Neuronal stem cell (in vitro differentiated cells): ENCODE data around the gene MAPK1.
"Not testable (repeated sequence)": the region's sequence is repeated elsewhere in the genome, so short reads cannot be mapped to it uniquely, and the experiment has no call there.

ENCODE experiments used
- DNase-seq: peaks from one replicate; pipeline ENCODE4 v3.0.0-alpha.2; 2013; ENCODE audit warnings: low spot score
- H2AFZ ChIP-seq: one replicate; pipeline ENCODE4 v1.6.1; 2013; ENCODE audit warnings: mild to moderate bottlenecking, low read length, inconsistent platforms
- H2AK5ac ChIP-seq: 2 replicates; pipeline ENCODE4 v1.6.1; 2013; ENCODE audit warnings: low read depth, mild to moderate bottlenecking, inconsistent platforms, low read length, moderate library complexity, mixed read lengths
- H2BK120ac ChIP-seq: 2 replicates; pipeline ENCODE4 v1.6.1; 2013; ENCODE audit warnings: low read depth, mild to moderate bottlenecking, inconsistent platforms, low read length, moderate library complexity, mixed read lengths
- H2BK12ac ChIP-seq: one replicate; pipeline ENCODE4 v1.6.1; 2013; ENCODE audit warnings: low read length, inconsistent platforms
- H2BK15ac ChIP-seq: 2 replicates; pipeline ENCODE4 v1.6.1; 2013; ENCODE audit warnings: mild to moderate bottlenecking, low read length, inconsistent platforms, mixed read lengths
- H2BK5ac ChIP-seq: one replicate; pipeline ENCODE4 v1.6.1; 2013; ENCODE audit warnings: inconsistent platforms, mild to moderate bottlenecking, low read length, moderate library complexity
- H3K14ac ChIP-seq: one replicate; pipeline ENCODE4 v1.6.1; 2013; ENCODE audit warnings: low read length, inconsistent platforms
- H3K18ac ChIP-seq: 2 replicates; pipeline ENCODE4 v1.6.1; 2013; ENCODE audit warnings: low read length, inconsistent platforms
- H3K23ac ChIP-seq: 2 replicates; pipeline ENCODE4 v1.6.1; 2013; ENCODE audit warnings: low read depth, mild to moderate bottlenecking, mixed read lengths, low read length, inconsistent platforms; ENCODE audit not compliant: poor library complexity
- H3K27ac ChIP-seq: replicated peaks from 3 replicates; pipeline ENCODE4 v1.5.1; 2013; ENCODE audit warnings: low read length, inconsistent platforms
- H3K27me3 ChIP-seq, 3 experiments: 2 replicates each; pipeline ENCODE4 v1.6.1; 2013; ENCODE audit warnings: low read length in 3 of 3, mild to moderate bottlenecking in 2 of 3, inconsistent platforms in 1 of 3, low read depth in 1 of 3, mixed read lengths in 1 of 3, moderate library complexity in 1 of 3; ENCODE audit not compliant: control insufficient read depth in 3 of 3, insufficient read depth in 3 of 3
- H3K36me3 ChIP-seq, 2 donors: replicated peaks in 1 of 2; 2 replicates each; pipeline ENCODE4 v1.6.1; 2013; ENCODE audit warnings: low read length in 2 of 2; ENCODE audit not compliant: control insufficient read depth in 2 of 2, insufficient read depth in 2 of 2
- H3K4ac ChIP-seq: 2 replicates; pipeline ENCODE4 v1.6.1; 2013; ENCODE audit warnings: inconsistent platforms, mild to moderate bottlenecking, low read length, moderate library complexity
- H3K4me1 ChIP-seq, 2 donors: 1 replicate in 1 of 2; 2 replicates in 1 of 2; pipeline ENCODE4 v1.6.1; 2013; ENCODE audit warnings: low read length in 2 of 2, low read depth in 1 of 2; ENCODE audit not compliant: control insufficient read depth in 2 of 2, insufficient read depth in 1 of 2
- H3K4me2 ChIP-seq: one replicate; pipeline ENCODE4 v1.6.1; 2013; ENCODE audit warnings: mild to moderate bottlenecking, low read length, inconsistent platforms; ENCODE audit not compliant: insufficient read depth, poor library complexity, severe bottlenecking
- H3K4me3 ChIP-seq, 2 donors: 2 replicates each; pipeline ENCODE4 v1.5.1; 2013; ENCODE audit warnings: low read length in 2 of 2, mild to moderate bottlenecking in 2 of 2, inconsistent platforms in 1 of 2, moderate library complexity in 1 of 2
- H3K79me1 ChIP-seq: one replicate; pipeline ENCODE4 v1.6.1; 2013; ENCODE audit warnings: low read depth, mild to moderate bottlenecking, inconsistent platforms, low read length, moderate library complexity
- H3K9ac ChIP-seq: one replicate; pipeline ENCODE4 v1.6.1; 2013; ENCODE audit warnings: mild to moderate bottlenecking, low read depth, low read length, inconsistent platforms; ENCODE audit not compliant: poor library complexity
- H3K9me3 ChIP-seq, 2 donors: replicated peaks in 1 of 2; 2 replicates each; pipeline versions ENCODE3 to v1.6.1; 2013; ENCODE audit warnings: low read length in 2 of 2, mild to moderate bottlenecking in 2 of 2, inconsistent platforms in 1 of 2, low read depth in 1 of 2, mixed read lengths in 1 of 2, moderate library complexity in 1 of 2; ENCODE audit not compliant: control insufficient read depth in 2 of 2, insufficient read depth in 1 of 2
- H4K8ac ChIP-seq: one replicate; pipeline ENCODE4 v1.6.1; 2013; ENCODE audit warnings: low read depth, mild to moderate bottlenecking, inconsistent platforms, low read length, moderate library complexity
- H4K91ac ChIP-seq: one replicate; pipeline ENCODE4 v1.6.1; 2013; ENCODE audit warnings: low read length, low read depth, mild to moderate bottlenecking, inconsistent platforms; ENCODE audit not compliant: poor library complexity
- WGBS, 2 donors: extraction: QIAGEN DNeasy Blood & Tissue Kit; methylation state at CpG; one replicate each; pipeline ENCODE4 v1.1.7; 2013; ENCODE audit warnings: missing lambda C conversion rate in 2 of 2, mixed read lengths in 1 of 2; ENCODE audit not compliant: insufficient read length in 2 of 2, insufficient replicate concordance in 1 of 2; ENCODE audit errors: extremely low coverage in 2 of 2; 5-methylcytosine and 5-hydroxymethylcytosine counted together

The MAPK1 gene

GRCh38 chr22:21828268-21828638 lies 39.2 kb downstream of the MAPK1 start:
- H3K9me3 ChIP-seq, result peaks cover 0 to 3% of the 10 kb centered on the region in 2 donors
- H3K14ac ChIP-seq, result no peak overlapping the region
- no peak overlapping the region for H2AFZ ChIP-seq
- no peak overlapping the region for H2AK5ac ChIP-seq
- no peak overlapping the region for H3K9ac ChIP-seq
- peaks cover 0 to 12% of the 10 kb centered on the region in 2 donors for H3K36me3 ChIP-seq
- peaks cover 4% of the 10 kb centered on the region for H3K79me1 ChIP-seq
- no peak overlapping the region for H4K91ac ChIP-seq
- no peak overlapping the region for H3K18ac ChIP-seq
- H2BK5ac ChIP-seq, result no peak overlapping the region
- H2BK15ac ChIP-seq, result no peak overlapping the region
- no peak overlapping the region for H3K4me3 ChIP-seq
- H3K4ac ChIP-seq, result no peak overlapping the region
- no peak overlapping the region for H3K4me2 ChIP-seq
- H3K23ac ChIP-seq, result no peak overlapping the region
- no peak for DNase-seq
- H3K27ac ChIP-seq, result no peak overlapping the region
- no peak overlapping the region for H2BK12ac ChIP-seq
- H2BK120ac ChIP-seq, result no peak overlapping the region
- WGBS, 2 donors, result no CpG with 5 or more reads among the region's 4 CpGs
- H4K8ac ChIP-seq, result no peak overlapping the region
- H3K4me1 ChIP-seq, result no peaks in the 10 kb centered on the region
- H3K27me3 ChIP-seq, result no peaks in the 10 kb centered on the region

- H3K27me3 ChIP-seq, result no peaks in the 10 kb centered on the region
- peaks cover 0 to 7% of the 10 kb centered on the region in 2 donors for H3K36me3 ChIP-seq
- no CpG with 5 or more reads among the region's 3 CpGs for WGBS, 2 donors
- no peak overlapping the region for H4K8ac ChIP-seq
- H2BK12ac ChIP-seq, result no peak overlapping the region
- H4K91ac ChIP-seq, result no peak overlapping the region
- H2BK120ac ChIP-seq, result no peak overlapping the region
- H3K4me2 ChIP-seq, result no peak overlapping the region
- no peak overlapping the region for H3K14ac ChIP-seq
- no peak overlapping the region for H3K4ac ChIP-seq
- H2AFZ ChIP-seq, result no peak overlapping the region
- no peak overlapping the region for H2BK5ac ChIP-seq
- H3K4me3 ChIP-seq, result no peak overlapping the region
- no peak overlapping the region for H3K23ac ChIP-seq
- H3K9ac ChIP-seq, result no peak overlapping the region
- H2AK5ac ChIP-seq, result no peak overlapping the region
- H2BK15ac ChIP-seq, result no peak overlapping the region
- H3K18ac ChIP-seq, result no peak overlapping the region
- H3K79me1 ChIP-seq, result peaks cover 4% of the 10 kb centered on the region
- no peak for DNase-seq
- no peak overlapping the region for H3K27ac ChIP-seq
- H3K4me1 ChIP-seq, result no peaks in the 10 kb centered on the region
- H3K9me3 ChIP-seq, result peaks cover 0 to 3% of the 10 kb centered on the region in 2 donors
These were observed 39.7 kb downstream of the MAPK1 start for GRCh38 chr22:21827628-21828267.

GRCh38 chr22:21826204-21826603 lies 41.2 kb downstream of the MAPK1 start:
- no CpG with 5 or more reads among the region's 7 CpGs for WGBS, 2 donors
- peaks cover 0 to 3% of the 10 kb centered on the region in 2 donors for H3K9me3 ChIP-seq
- no peak overlapping the region for H2AFZ ChIP-seq
- H3K14ac ChIP-seq, result no peak overlapping the region
- H4K91ac ChIP-seq, result no peak overlapping the region
- H2AK5ac ChIP-seq, result no peak overlapping the region
- H3K9ac ChIP-seq, result no peak overlapping the region
- H3K27me3 ChIP-seq, result no peaks in the 10 kb centered on the region
- H3K27ac ChIP-seq, result no peak overlapping the region
- no peak overlapping the region for H3K4me2 ChIP-seq
- peaks cover 1% of the 10 kb centered on the region for H3K79me1 ChIP-seq
- H3K4me1 ChIP-seq, result no peaks in the 10 kb centered on the region
- no peak overlapping the region for H3K4me3 ChIP-seq
- H3K36me3 ChIP-seq, result peaks cover 0 to 5% of the 10 kb centered on the region in 2 donors
- H2BK15ac ChIP-seq, result no peak overlapping the region
- no peak overlapping the region for H4K8ac ChIP-seq
- no peak overlapping the region for H3K4ac ChIP-seq
- no peak overlapping the region for H2BK5ac ChIP-seq
- no peak overlapping the region for H3K23ac ChIP-seq
- no peak for DNase-seq
- H2BK120ac ChIP-seq, result no peak overlapping the region
- no peak overlapping the region for H2BK12ac ChIP-seq
- no peak overlapping the region for H3K18ac ChIP-seq

- not testable (repeated sequence) for H3K4me3 ChIP-seq, H3K4ac ChIP-seq, H3K27me3 ChIP-seq, DNase-seq, H3K9ac ChIP-seq, H3K36me3 ChIP-seq, H2BK12ac ChIP-seq, H3K27ac ChIP-seq, H3K4me1 ChIP-seq, H3K14ac ChIP-seq, H2BK120ac ChIP-seq, H4K8ac ChIP-seq, H3K18ac ChIP-seq, H3K23ac ChIP-seq, H4K91ac ChIP-seq, H3K9me3 ChIP-seq, H2BK5ac ChIP-seq, H3K4me2 ChIP-seq, H2AFZ ChIP-seq, H3K79me1 ChIP-seq, H2BK15ac ChIP-seq, H2AK5ac ChIP-seq
- no CpG with 5 or more reads among the region's 7 CpGs for WGBS, 2 donors
These were observed 42.5 kb downstream of the MAPK1 start for GRCh38 chr22:21824962-21825361.
